VCaP (cell line): Measurements from ENCODE around the gene ZNF219.

Experiments used
- H3K27ac ChIP-seq: fragments of 450-650 bp; 2 replicates; pipeline ENCODE4 v1.5.1; 2017
- TF ChIP-seq, protein P1 (sequence below): fragments of 450-650 bp; conservative IDR thresholded peaks from 2 replicates; pipeline ENCODE4 v1.5.1; 2017; ENCODE audit warnings: mild to moderate bottlenecking, moderate library complexity

The ZNF219 gene

GRCh38 chr14:21070610-21071224 lies 27.7 kb downstream of the ZNF219 start:
- TF ChIP-seq, protein P1, sequence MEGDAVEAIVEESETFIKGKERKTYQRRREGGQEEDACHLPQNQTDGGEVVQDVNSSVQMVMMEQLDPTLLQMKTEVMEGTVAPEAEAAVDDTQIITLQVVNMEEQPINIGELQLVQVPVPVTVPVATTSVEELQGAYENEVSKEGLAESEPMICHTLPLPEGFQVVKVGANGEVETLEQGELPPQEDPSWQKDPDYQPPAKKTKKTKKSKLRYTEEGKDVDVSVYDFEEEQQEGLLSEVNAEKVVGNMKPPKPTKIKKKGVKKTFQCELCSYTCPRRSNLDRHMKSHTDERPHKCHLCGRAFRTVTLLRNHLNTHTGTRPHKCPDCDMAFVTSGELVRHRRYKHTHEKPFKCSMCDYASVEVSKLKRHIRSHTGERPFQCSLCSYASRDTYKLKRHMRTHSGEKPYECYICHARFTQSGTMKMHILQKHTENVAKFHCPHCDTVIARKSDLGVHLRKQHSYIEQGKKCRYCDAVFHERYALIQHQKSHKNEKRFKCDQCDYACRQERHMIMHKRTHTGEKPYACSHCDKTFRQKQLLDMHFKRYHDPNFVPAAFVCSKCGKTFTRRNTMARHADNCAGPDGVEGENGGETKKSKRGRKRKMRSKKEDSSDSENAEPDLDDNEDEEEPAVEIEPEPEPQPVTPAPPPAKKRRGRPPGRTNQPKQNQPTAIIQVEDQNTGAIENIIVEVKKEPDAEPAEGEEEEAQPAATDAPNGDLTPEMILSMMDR = no peak
- peak overlapping the region; percentile 42; the same call in 1 of the 2 replicates for H3K27ac ChIP-seq

DNA sequence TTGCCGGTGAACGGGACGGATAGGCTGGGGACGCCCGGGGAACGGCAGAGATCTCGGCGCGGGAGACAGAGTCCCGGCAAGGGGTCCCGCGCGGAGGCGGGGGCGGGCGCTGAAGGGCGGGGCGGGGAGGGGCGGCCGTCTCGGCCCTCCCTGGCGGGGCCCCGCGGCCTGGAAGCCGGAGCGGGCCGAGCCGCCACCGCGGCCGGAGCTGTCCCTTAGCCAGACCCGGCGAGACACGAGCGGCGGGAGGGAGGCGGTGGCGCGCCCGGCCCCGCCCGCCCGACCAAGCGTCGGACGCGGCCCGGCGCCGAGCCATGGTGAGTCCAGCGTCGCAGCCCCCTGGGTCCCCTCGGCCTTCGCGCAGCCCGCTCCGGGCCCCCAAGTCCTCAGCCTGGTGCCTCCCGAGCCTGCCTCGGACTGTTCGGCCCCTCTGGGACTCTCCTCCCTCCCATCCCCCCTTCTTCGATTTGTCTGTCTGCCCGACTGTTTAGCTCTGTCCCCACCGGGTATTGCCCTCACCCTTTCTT lies 28.3 kb downstream of the ZNF219 start, which contains the start of gene ARHGEF40:
Gene ARHGEF40, plus strand, starts transcription at position 222 of the 527 bp plus-strand sequence. Its CDS starts 93 bp downstream, at position 315.
- H3K27ac ChIP-seq = peak within 1 kb of the TSS; percentile 42; the same call in 1 of the 2 replicates

DNA sequence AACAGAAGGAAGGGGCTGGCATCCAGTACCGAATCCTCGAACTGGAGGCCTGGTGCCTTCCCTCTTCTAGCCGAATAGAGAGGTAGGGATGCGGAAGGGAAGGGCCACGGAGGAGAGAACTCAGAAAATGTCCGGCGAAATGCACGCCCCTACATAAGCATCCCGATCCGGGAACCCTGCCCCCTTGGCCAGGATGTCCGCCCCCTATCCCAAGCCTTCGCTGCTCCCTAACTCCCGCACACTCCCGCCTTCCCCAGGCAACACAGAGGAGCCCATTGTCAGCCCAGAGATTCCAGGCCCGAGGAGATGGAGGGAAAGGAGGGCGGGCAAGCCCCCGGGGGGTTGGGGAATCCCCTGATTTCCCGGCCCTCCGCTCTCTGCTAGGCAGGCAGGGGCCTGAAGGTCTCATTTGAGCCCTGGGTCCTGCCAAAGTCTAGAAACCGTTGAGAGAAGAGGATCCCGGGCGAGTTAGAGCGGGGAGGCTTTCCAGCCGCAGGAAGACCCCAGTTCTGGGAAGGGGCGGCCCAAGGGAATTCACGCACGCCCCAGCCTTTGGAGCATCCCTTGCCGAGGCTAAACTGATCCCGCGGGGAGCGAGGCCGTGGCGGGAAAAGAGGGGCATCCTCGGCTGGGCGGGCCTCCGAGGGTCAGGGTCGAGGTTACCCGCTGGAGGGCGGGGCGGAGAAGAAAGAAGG lies 28.9 kb downstream of the ZNF219 start:
- H3K27ac ChIP-seq = peak overlapping the region; percentile 42; the same call in 1 of the 2 replicates

More for the DNA sequence above, 28.3 kb downstream of the ZNF219 start, which contains the start of gene ARHGEF40:
- TF ChIP-seq, protein P1 = no peak

DNA sequence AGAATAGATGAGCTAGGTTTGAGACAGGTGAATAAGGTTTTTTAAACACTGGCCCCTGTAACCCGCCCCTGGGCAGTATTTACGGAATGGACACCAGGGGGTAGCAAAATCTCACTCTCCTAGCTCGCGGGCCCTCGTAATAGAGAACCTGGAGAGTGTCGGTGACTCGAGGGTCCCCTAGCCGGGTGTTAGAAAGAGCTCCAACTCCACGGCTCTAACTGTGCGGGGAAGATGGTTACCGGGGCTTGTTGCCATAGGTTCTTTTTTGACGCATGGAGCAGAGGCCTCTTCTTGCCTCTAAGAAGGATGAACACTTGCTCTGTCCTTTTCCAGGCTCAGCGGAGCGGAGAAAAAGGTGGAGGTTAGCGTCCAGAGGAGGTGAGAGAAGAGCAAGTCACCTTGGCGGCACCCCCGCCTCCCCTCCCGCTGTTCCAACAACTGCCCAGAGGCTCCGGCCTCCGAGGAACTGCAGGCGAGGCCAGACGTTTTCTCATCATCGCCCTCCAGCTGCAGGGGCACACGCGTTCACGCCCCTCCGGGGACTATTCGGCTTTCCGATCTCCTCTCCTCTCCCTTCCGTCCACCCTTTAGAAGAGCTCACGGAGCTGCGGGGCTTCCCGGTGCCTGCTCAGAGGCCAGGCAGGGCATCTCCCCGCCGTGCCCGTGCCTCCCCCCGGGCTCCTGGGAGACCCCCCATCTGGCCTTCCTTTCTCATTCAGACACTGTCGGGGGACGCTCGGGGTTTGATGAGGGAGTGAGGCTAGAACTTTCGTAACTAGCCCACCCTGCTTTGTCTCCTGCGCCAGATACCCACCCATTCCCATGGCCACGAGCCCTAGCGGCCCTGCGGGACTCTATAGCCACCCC lies 29.7 kb downstream of the ZNF219 start:
- TF ChIP-seq, protein P1 = peak; percentile 79
- no peak overlapping the region for H3K27ac ChIP-seq

More for the DNA sequence above, 28.9 kb downstream of the ZNF219 start:
- TF ChIP-seq, protein P1 = no peak

- H3K27ac ChIP-seq = no peak overlapping the region
- TF ChIP-seq, protein P1 = peak; percentile 76
Observed at GRCh38 chr14:21066882-21067502, 31.5 kb downstream of the ZNF219 start.

GRCh38 chr14:21063479-21063878 lies 35.0 kb downstream of the ZNF219 start:
- no peak overlapping the region for H3K27ac ChIP-seq
- TF ChIP-seq, protein P1 = no peak
